Colonic mucosa (tissue), 4 donors: ENCODE measurements around the gene PRR5L. TPM values are rescaled to one million over a fixed set of nuclear protein-coding genes. Genes with fewer than 3 reads are reported as not detected.

Experiments used
- DNase-seq: peaks from one replicate; pipeline ENCODE4 v3.0.0-alpha.2; 2020
- H3K27ac ChIP-seq: fragments of 200-600 bp; one replicate; pipeline ENCODE4 v1.8.0; 2021
- H3K27me3 ChIP-seq: fragments of 200-600 bp; one replicate; pipeline ENCODE4 v1.8.0; 2021
- H3K36me3 ChIP-seq: fragments of 200-600 bp; one replicate; pipeline ENCODE4 v1.8.0; 2021
- H3K4me1 ChIP-seq: fragments of 200-600 bp; one replicate; pipeline ENCODE4 v1.8.0; 2021; ENCODE audit warnings: mild to moderate bottlenecking
- H3K4me3 ChIP-seq: fragments of 200-600 bp; one replicate; pipeline ENCODE4 v1.8.0; 2021
- H3K9ac ChIP-seq, 2 donors: one replicate each; pipeline ENCODE4 v1.7.0; 2013; ENCODE audit warnings: control low read depth in 2 of 2, low read depth in 2 of 2, low read length in 2 of 2
- H3K9me3 ChIP-seq: fragments of 200-600 bp; one replicate; pipeline ENCODE4 v1.8.0; 2021
- CTCF ChIP-seq: fragments of 200-600 bp; IDR thresholded peaks from one replicate; pipeline ENCODE4 v1.8.0; 2022; ENCODE audit warnings: antibody characterized with exemption, mild to moderate bottlenecking
- intact Hi-C: fragments of 100-400 bp; cut with DNase I; formaldehyde crosslinking; loops from one replicate; pipeline ENCODE4 v1.14.1; 2022
- total RNA-seq, 2 donors: library from RNA; stranded (reverse); fragmentation: NEBNext Ultra II Directional in 1 of 2; extraction: Animal tissue kit (Norgen Biotek cat#: 25700) in 1 of 2; gene quantifications; one replicate each; pipeline ENCODE4 v1.2.1, GENCODE V29; 2021
- donor health status: healthy.
- donor health status: DM: no; HTN: no; CAD: no.
- donor health status: DM: no; HTN: no; CAD: no.

Gene PRR5L
- total RNA-seq, 2 donors from 2014 or later = 80.9 to 169 TPM

- no peak for DNase-seq
- H3K9me3 ChIP-seq = no peaks in the 10 kb centered on the region
- no peaks in the 10 kb centered on the region for H3K4me1 ChIP-seq
- H3K27me3 ChIP-seq = no peaks in the 10 kb centered on the region
- no peak for TF ChIP-seq CTCF
- H3K9ac ChIP-seq = peak overlapping the region; percentile 4 to 58
- intact Hi-C loops = no loop called here
- no peaks in the 10 kb centered on the region for H3K36me3 ChIP-seq
- peak overlapping the region; percentile 49 for H3K27ac ChIP-seq
- H3K4me3 ChIP-seq = no peak overlapping the region
Measured at GRCh38 chr11:36363361-36364268, 67.5 kb downstream of the PRR5L start.

DNA sequence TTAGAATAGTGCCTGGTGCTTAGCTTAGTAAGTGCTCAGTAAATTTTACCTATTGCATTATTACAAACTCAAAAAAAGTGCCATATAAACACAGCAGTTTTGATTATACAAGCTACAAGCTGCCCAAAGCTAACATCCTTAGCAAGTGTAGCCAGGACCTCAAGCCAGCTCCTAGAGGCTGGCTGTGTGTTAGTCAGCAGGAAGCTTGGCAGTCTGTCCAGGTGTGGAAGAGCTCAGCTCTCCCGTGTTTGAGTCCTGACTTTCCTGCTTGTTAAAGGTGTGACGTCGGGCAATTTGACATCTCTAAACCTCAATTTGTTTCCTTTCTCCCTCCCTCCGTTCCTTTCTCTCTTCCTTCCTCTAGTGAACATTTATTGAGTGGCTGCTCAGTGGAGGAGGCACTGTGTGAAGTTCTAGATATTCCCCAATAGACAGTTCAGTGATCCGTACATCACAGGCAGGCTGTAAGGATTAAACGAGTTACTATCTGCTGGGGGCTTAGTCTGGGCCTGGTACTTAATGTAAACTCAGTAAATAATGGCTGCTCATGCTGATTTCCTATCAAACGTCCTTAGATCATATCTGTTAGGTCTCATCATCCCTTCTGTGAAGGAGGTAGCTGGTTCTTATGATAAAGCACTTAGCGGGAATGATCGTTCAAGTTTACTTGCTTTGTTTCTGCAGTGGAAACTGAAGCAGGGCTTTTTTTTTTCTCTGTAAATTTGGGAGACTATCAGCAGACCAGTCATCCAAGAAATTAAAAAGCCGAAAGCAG is 68.7 kb downstream of the PRR5L start:
- peak overlapping the region; percentile 49 for H3K27ac ChIP-seq
- no peaks in the 10 kb centered on the region for H3K27me3 ChIP-seq
- intact Hi-C loops = no loop called here
- no peak for TF ChIP-seq CTCF
- peak; percentile 78 for DNase-seq
- no peaks in the 10 kb centered on the region for H3K4me1 ChIP-seq
- peak overlapping the region in 1 of 2 donors; percentile 58 for H3K9ac ChIP-seq
- no peaks in the 10 kb centered on the region for H3K36me3 ChIP-seq
- no peaks in the 10 kb centered on the region for H3K9me3 ChIP-seq
- H3K4me3 ChIP-seq = no peak overlapping the region

DNA sequence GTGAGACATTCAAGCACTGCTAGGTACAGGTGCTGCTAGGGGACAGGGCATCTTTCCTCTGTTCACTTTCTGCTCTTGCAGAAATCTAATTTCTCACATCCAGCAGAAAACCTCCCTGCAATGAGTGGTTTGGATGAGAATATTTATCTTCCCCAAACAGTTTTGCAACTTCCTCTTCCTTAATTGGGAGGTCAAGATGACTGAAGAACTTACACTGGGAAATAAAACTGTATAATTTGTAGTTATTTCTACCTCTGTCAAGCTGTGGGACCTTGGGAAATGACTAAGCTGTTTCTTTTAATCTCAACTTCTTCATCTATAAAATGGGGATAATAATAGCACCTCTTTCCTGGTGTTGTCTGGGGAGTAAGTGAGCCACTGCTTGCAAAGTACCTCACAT is 69.8 kb downstream of the PRR5L start:
- intact Hi-C loops = no loop called here
- Histone ChIP-seq H3K4me1 (no peaks in the 10 kb centered on the region), H3K27me3 (no peaks in the 10 kb centered on the region), H3K27ac (no peak overlapping the region), H3K9me3 (no peaks in the 10 kb centered on the region), H3K4me3 (no peak overlapping the region), H3K36me3 (no peaks in the 10 kb centered on the region), H3K9ac (no peak overlapping the region)
- DNase-seq = no peak
- no peak for TF ChIP-seq CTCF

- no peak for TF ChIP-seq CTCF
- Histone ChIP-seq H3K27me3 (no peaks in the 10 kb centered on the region), H3K9me3 (no peaks in the 10 kb centered on the region), H3K36me3 (no peaks in the 10 kb centered on the region), H3K4me3 (no peak overlapping the region), H3K4me1 (peaks cover 12% of the 10 kb centered on the region), H3K27ac (no peak overlapping the region), H3K9ac (no peak overlapping the region)
- DNase-seq = no peak
- intact Hi-C loops = no loop called here
Measured at GRCh38 chr11:36367806-36368680, 72.0 kb downstream of the PRR5L start.

GRCh38 chr11:36371181-36371580 is 75.1 kb downstream of the PRR5L start:
- no peak for TF ChIP-seq CTCF
- no peak for DNase-seq
- peak overlapping the region; percentile 92 for H3K27ac ChIP-seq
- no peak overlapping the region for H3K4me3 ChIP-seq
- no peaks in the 10 kb centered on the region for H3K36me3 ChIP-seq
- H3K9me3 ChIP-seq = no peaks in the 10 kb centered on the region
- no peaks in the 10 kb centered on the region for H3K27me3 ChIP-seq
- peaks cover 12% of the 10 kb centered on the region for H3K4me1 ChIP-seq
- peak overlapping the region in 1 of 2 donors; percentile 16 for H3K9ac ChIP-seq
- intact Hi-C loops = no loop called here
